Measurements from ENCODE around the gene CNTN4.

Gene CNTN4

DNA sequence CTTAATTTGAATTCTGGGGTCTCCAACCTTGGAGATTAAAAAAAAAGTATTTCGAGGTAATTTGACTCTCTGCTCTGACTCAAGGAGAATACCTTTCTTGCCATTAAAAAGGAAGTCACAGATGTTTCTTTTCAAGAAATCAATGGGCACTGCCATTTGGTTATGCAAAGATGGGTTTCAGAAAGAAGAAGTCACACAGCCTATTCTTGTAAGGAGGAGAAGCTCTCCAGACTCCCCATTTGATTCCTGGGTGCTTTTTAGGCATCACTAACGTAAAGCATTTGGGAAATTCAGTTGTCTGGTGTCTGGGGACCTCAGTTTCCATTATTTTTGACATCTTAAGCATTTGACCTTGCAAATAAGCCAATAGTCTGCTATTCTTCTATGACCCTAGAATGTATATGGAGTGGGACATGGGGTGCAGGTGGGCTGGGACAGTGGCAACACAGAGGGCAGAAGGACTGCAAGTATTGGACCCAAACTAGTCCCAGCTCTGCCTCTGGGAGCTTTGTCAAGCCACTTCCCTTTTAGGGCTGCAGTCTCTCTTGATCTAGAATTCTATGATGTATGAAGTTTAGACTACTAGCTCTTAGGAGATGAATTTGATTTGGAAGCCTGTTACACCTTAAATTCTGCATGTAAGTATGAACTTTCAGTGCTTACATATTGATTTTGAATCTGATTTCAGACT is 983.7 kb downstream of the CNTN4 start:
- H3K4me3 ChIP-seq (ENCODE audit: low read depth, low read length), result no peak overlapping the region
- TF ChIP-seq, protein P1, sequence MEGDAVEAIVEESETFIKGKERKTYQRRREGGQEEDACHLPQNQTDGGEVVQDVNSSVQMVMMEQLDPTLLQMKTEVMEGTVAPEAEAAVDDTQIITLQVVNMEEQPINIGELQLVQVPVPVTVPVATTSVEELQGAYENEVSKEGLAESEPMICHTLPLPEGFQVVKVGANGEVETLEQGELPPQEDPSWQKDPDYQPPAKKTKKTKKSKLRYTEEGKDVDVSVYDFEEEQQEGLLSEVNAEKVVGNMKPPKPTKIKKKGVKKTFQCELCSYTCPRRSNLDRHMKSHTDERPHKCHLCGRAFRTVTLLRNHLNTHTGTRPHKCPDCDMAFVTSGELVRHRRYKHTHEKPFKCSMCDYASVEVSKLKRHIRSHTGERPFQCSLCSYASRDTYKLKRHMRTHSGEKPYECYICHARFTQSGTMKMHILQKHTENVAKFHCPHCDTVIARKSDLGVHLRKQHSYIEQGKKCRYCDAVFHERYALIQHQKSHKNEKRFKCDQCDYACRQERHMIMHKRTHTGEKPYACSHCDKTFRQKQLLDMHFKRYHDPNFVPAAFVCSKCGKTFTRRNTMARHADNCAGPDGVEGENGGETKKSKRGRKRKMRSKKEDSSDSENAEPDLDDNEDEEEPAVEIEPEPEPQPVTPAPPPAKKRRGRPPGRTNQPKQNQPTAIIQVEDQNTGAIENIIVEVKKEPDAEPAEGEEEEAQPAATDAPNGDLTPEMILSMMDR (IDR thresholded peaks at IDR 0.05; ENCODE audit: insufficient read depth, low read depth, low read length, missing control alignments), result no peak

DNA sequence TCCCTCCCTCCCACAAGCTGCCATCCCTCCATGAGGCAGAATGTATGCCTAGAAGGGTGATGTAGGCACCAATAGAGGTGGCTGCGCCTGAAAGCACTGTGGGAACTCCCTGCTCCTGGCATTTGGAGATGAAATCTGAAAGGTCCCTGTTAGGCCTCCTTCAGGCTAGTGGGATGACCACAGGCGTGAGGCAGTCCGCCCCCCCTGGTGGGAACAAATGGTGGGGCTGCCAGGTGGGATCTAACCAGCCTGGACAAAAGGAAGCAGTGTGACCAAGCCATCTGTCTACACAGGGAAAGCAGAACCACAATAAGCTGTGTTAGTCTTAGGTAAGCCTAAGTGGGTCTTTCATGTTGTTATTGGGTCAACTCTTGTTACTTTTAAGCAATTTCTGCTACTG is 986.2 kb downstream of the CNTN4 start:
- no peak for DNase-seq (ENCODE audit: low read depth)
- no peak overlapping the region for H3K4me3 ChIP-seq (ENCODE audit: low read depth, low read length)
- TF ChIP-seq, protein P1 (IDR thresholded peaks at IDR 0.05; ENCODE audit: insufficient read depth, low read depth, low read length, missing control alignments), result no peak

More for the DNA sequence above, 983.7 kb downstream of the CNTN4 start:
- DNase-seq (ENCODE audit: low read depth), result peak; percentile 60

DNA sequence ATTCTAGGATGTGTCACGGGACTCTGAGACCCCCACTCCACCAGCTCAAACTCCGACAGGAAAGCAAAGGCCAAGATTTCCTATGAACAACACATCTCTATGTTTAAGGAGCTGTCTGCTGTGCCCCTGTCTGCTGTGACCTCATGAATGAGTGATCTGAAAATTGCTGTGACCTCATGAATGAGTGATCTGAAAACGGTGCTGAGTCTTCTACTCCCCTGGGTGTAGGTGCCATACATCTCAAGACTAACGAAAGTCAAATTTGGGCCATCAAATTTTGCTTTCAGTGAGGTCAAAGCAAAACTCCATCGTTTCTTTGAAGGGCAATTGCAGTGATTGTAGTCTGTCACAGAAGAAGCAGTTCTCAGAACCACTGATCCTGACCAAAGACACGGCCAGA is 987.1 kb downstream of the CNTN4 start:
- TF ChIP-seq, protein P1 (IDR thresholded peaks at IDR 0.05; ENCODE audit: insufficient read depth, low read depth, low read length, missing control alignments), result no peak
- DNase-seq (ENCODE audit: low read depth), result peak; percentile 57
- H3K4me3 ChIP-seq (ENCODE audit: low read depth, low read length), result no peak overlapping the region

DNA sequence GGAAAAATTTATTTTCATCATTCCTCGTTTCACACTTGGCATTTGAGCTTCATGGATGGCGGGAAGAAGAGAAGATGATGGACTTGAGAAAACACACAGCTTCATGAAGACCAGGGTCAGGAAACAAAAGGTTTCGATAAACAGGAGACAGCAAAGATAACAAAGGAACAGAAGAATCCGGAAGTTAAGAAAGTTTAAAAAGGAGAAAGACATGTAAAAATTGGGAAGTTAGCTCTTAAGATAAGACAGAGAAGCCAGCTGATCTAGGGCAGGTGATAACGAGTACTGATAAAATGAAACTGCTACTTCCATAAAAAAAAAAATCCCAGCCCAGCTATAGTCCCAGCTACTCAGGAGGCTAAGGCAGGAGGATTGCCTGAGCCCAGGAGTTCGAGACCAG is 987.6 kb downstream of the CNTN4 start:
- no peak overlapping the region for H3K4me3 ChIP-seq (ENCODE audit: low read depth, low read length)
- no peak for DNase-seq (ENCODE audit: low read depth)
- TF ChIP-seq, protein P1 (IDR thresholded peaks at IDR 0.05; ENCODE audit: insufficient read depth, low read depth, low read length, missing control alignments), result no peak

DNA sequence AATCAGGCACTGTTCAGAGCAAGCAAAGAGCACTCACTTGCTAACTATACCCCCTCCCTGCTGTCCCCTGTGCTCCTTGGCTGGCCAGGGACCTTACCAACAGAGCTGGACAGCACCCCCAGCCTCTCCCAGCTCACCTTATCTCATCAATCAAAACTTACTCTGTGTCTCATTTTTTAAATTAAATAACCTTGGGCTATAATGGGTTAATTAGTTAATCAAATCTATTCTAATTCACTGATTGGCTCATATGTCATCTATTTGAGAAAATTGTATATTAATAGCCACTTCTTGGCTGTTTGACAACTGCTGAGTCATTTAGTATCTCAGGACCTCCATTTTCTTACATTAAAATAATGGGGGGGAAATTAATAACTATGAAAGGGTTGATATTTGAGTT is 988.6 kb downstream of the CNTN4 start:
- TF ChIP-seq, protein P1 (IDR thresholded peaks at IDR 0.05; ENCODE audit: insufficient read depth, low read depth, low read length, missing control alignments), result no peak
- no peak overlapping the region for H3K4me3 ChIP-seq (ENCODE audit: low read depth, low read length)
- DNase-seq (ENCODE audit: low read depth), result no peak

DNA sequence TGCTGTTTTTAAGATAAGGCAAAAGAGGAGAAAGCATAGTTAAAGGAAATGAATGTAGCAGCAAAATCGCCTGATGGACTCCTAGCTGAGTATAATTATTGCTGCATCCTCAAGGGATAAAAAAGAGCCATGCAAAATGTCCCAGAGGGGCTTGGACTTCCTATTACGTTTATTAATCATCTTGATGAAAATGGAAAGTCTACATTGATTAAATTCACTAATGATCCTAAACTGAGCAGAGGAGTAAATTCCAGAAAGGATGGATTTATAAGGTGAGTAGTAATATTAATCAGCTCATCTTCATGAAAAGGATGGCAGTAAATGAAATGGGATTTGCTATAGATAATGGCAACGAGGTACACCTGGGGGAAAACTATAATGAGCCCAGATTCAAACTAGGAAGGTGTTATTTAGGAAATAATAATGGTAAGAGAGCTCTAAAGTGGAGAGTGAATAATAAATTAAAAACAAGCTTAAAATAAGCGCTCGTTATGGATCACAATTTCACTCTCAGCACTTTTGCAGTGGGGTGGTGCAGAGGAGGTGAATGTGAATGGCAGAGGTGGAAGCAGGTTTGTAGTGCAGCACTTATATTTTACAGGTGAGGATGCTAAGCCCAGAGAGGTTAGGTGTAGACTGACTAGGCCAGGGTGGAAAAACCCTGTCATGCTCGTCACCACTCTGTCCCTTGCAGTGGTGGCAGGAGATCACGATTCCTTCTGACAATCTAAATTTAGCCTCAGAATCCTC is 989.2 kb downstream of the CNTN4 start:
- TF ChIP-seq, protein P1 (IDR thresholded peaks at IDR 0.05; ENCODE audit: insufficient read depth, low read depth, low read length, missing control alignments), result no peak
- H3K4me3 ChIP-seq (ENCODE audit: low read depth, low read length), result no peak overlapping the region
- DNase-seq (ENCODE audit: low read depth), result no peak
